DND-41 (cell line): ENCODE results near the gene ATP9B.

Experiments used
- ATAC-seq: fragments of 200-7000 bp; cut with Tn5 transposase; 3 replicates; pipeline ENCODE4 v1.9.1; 2021; ENCODE audit warnings: low read depth; ENCODE audit not compliant: insufficient read depth
- DNase-seq: peaks from one replicate; pipeline ENCODE4 v3.0.0-alpha.2; 2020
- H2AFZ ChIP-seq: 2 replicates; pipeline ENCODE4 v1.6.0; 2012; ENCODE audit warnings: low read depth, low read length
- H3K27ac ChIP-seq: 2 replicates; pipeline ENCODE4 v1.5.1; 2012; ENCODE audit warnings: low read length, inconsistent platforms
- H3K27me3 ChIP-seq: fragments of 200-600 bp; sonication (generic); 2 replicates; pipeline ENCODE4 v1.6.0; 2012; ENCODE audit warnings: low read length, mild to moderate bottlenecking, inconsistent platforms; ENCODE audit not compliant: insufficient read depth, poor library complexity
- H3K36me3 ChIP-seq: 2 replicates; pipeline ENCODE4 v1.5.1; 2012; ENCODE audit warnings: low read length, inconsistent platforms; ENCODE audit not compliant: insufficient read depth
- H3K4me1 ChIP-seq: 2 replicates; pipeline ENCODE4 v1.5.1; 2012; ENCODE audit warnings: mild to moderate bottlenecking, low read length; ENCODE audit not compliant: insufficient read depth
- H3K4me2 ChIP-seq: 2 replicates; pipeline ENCODE4 v1.6.0; 2012; ENCODE audit warnings: mild to moderate bottlenecking, moderate library complexity, low read length, inconsistent platforms; ENCODE audit not compliant: insufficient read depth
- H3K4me3 ChIP-seq, 2 experiments: fragments of 200-600 bp in 1 of 2; shearing (Covaris generic) in 1 of 2; 2 replicates each; pipeline ENCODE4 v1.5.1; 2012 to 2016; ENCODE audit warnings: inconsistent platforms in 2 of 2, low read length in 2 of 2, mild to moderate bottlenecking in 2 of 2, low read depth in 1 of 2, moderate library complexity in 1 of 2
- H3K79me2 ChIP-seq: 2 replicates; pipeline ENCODE4 v1.6.0; 2012; ENCODE audit warnings: low read length, inconsistent platforms; ENCODE audit not compliant: insufficient read depth
- H3K9ac ChIP-seq: 2 replicates; pipeline ENCODE4 v1.6.0; 2012; ENCODE audit warnings: low read depth, mild to moderate bottlenecking, inconsistent platforms, low read length, moderate library complexity
- H3K9me3 ChIP-seq: 2 replicates; pipeline ENCODE4 v1.5.1; 2012; ENCODE audit warnings: low read length, moderate library complexity, mild to moderate bottlenecking, inconsistent platforms; ENCODE audit not compliant: insufficient read depth, severe bottlenecking
- H4K20me1 ChIP-seq: 2 replicates; pipeline ENCODE4 v1.6.0; 2012; ENCODE audit warnings: low read length; ENCODE audit not compliant: insufficient read depth
- CTCF ChIP-seq: IDR thresholded peaks from 2 replicates; pipeline ENCODE4 v1.5.1; 2012; ENCODE audit warnings: borderline replicate concordance, low read length, moderate library complexity, mild to moderate bottlenecking; ENCODE audit not compliant: poor library complexity, severe bottlenecking; ENCODE audit errors: extremely low read depth
- EZH2 ChIP-seq: IDR thresholded peaks from 3 replicates; pipeline ENCODE4 v1.6.1; 2012; ENCODE audit warnings: borderline replicate concordance, low read depth, mild to moderate bottlenecking, moderate library complexity, low read length, inconsistent platforms; ENCODE audit not compliant: severe bottlenecking

The ATP9B gene

GRCh38 chr18:79117788-79118187, 48.6 kb downstream of the ATP9B start:
- Histone ChIP-seq H3K36me3 (peaks cover 26% of the 10 kb centered on the region), H3K4me3 (no peak overlapping the region), H3K27ac (no peak overlapping the region), H3K4me1 (no peaks in the 10 kb centered on the region), H3K4me2 (no peak overlapping the region), H4K20me1 (no peaks in the 10 kb centered on the region), H3K79me2 (no peaks in the 10 kb centered on the region), H2AFZ (no peak overlapping the region), H3K9me3 (peaks cover 3% of the 10 kb centered on the region), H3K9ac (no peak overlapping the region), H3K27me3 (no peaks in the 10 kb centered on the region)
- TF ChIP-seq EZH2 (no peak), CTCF (no peak)
- DNase-seq: no peak
- no peak for ATAC-seq

- DNase-seq (no peak), ATAC-seq (no peak)
- Histone ChIP-seq H3K9ac (no peak overlapping the region), H3K4me1 (no peaks in the 10 kb centered on the region), H3K27me3 (no peaks in the 10 kb centered on the region), H3K36me3 (peaks cover 21% of the 10 kb centered on the region), H3K4me2 (no peak overlapping the region), H3K9me3 (peaks cover 3% of the 10 kb centered on the region), H3K79me2 (no peaks in the 10 kb centered on the region), H3K4me3 (no peak overlapping the region), H3K27ac (no peak overlapping the region), H2AFZ (no peak overlapping the region), H4K20me1 (no peaks in the 10 kb centered on the region)
- TF ChIP-seq CTCF: no peak
- TF ChIP-seq EZH2: no peak
Observed at GRCh38 chr18:79118797-79119196, 49.6 kb downstream of the ATP9B start.

GRCh38 chr18:79121746-79122474, 52.7 kb downstream of the ATP9B start:
- H3K27me3 ChIP-seq: no peaks in the 10 kb centered on the region
- no peaks in the 10 kb centered on the region for H3K4me1 ChIP-seq
- H3K36me3 ChIP-seq: peaks cover 15% of the 10 kb centered on the region; the same call in 1 of the 2 replicates
- H2AFZ ChIP-seq: no peak overlapping the region
- H3K79me2 ChIP-seq: no peaks in the 10 kb centered on the region
- DNase-seq (no peak), ATAC-seq (no peak)
- no peak overlapping the region for H3K4me3 ChIP-seq
- no peaks in the 10 kb centered on the region for H3K9me3 ChIP-seq
- H4K20me1 ChIP-seq: no peaks in the 10 kb centered on the region
- TF ChIP-seq EZH2: no peak
- no peak for TF ChIP-seq CTCF
- H3K4me2 ChIP-seq: no peak overlapping the region
- H3K27ac ChIP-seq: no peak overlapping the region
- H3K9ac ChIP-seq: no peak overlapping the region
